Osteocyte (in vitro differentiated cells): Measurements from ENCODE around the gene AVPR2. TPM values are rescaled to one million over a fixed set of nuclear protein-coding genes. Genes with fewer than 3 reads are reported as not detected.
A peak's percentile ranks its signal among the peaks of the same experiment; 100 is the strongest.

ENCODE experiments used
- DNase-seq: peaks from one replicate; pipeline ENCODE4 v3.0.0; 2021; ENCODE audit warnings: mixed read lengths; ENCODE audit not compliant: unreplicated experiment; ENCODE audit errors: extremely low spot score
- H3K27ac Mint-ChIP-seq: one replicate; pipeline ENCODE4 v1.8.0; 2021; ENCODE audit warnings: mild to moderate bottlenecking, mixed read lengths; ENCODE audit not compliant: unreplicated experiment
- H3K27me3 Mint-ChIP-seq: one replicate; pipeline ENCODE4 v1.8.0; 2021; ENCODE audit warnings: mixed read lengths; ENCODE audit not compliant: unreplicated experiment
- H3K36me3 Mint-ChIP-seq: one replicate; pipeline ENCODE4 v1.8.0; 2021; ENCODE audit warnings: mixed read lengths; ENCODE audit not compliant: unreplicated experiment
- H3K4me1 Mint-ChIP-seq: one replicate; pipeline ENCODE4 v1.8.0; 2021; ENCODE audit warnings: mixed read lengths; ENCODE audit not compliant: unreplicated experiment
- H3K4me3 Mint-ChIP-seq: one replicate; pipeline ENCODE4 v1.8.0; 2021; ENCODE audit warnings: mild to moderate bottlenecking, moderate library complexity, mixed read lengths; ENCODE audit not compliant: unreplicated experiment
- H3K9me3 Mint-ChIP-seq: one replicate; pipeline ENCODE4 v1.8.0; 2021; ENCODE audit warnings: mixed read lengths; ENCODE audit not compliant: unreplicated experiment
- total RNA-seq: library from RNA; stranded (reverse); gene quantifications from 2 replicates; pipeline ENCODE4 v1.2.1, GENCODE V29; 2021
- TF ChIP-seq, protein P1 (sequence below): fragments of 200-600 bp; sonication (generic); IDR thresholded peaks from 2 replicates; pipeline ENCODE4 v1.5.0; 2021; ENCODE audit warnings: antibody characterized with exemption, mild to moderate bottlenecking, moderate library complexity

Gene AVPR2
- total RNA-seq, 1 donor from 2014 or later, result not detected

- H3K27me3 Mint-ChIP-seq, result no peaks in the 10 kb centered on the region
- DNase-seq, result no peak
- no peak overlapping the region for H3K27ac Mint-ChIP-seq
- H3K9me3 Mint-ChIP-seq, result no peaks in the 10 kb centered on the region
- peaks cover 42% of the 10 kb centered on the region for H3K36me3 Mint-ChIP-seq
- TF ChIP-seq, protein P1, sequence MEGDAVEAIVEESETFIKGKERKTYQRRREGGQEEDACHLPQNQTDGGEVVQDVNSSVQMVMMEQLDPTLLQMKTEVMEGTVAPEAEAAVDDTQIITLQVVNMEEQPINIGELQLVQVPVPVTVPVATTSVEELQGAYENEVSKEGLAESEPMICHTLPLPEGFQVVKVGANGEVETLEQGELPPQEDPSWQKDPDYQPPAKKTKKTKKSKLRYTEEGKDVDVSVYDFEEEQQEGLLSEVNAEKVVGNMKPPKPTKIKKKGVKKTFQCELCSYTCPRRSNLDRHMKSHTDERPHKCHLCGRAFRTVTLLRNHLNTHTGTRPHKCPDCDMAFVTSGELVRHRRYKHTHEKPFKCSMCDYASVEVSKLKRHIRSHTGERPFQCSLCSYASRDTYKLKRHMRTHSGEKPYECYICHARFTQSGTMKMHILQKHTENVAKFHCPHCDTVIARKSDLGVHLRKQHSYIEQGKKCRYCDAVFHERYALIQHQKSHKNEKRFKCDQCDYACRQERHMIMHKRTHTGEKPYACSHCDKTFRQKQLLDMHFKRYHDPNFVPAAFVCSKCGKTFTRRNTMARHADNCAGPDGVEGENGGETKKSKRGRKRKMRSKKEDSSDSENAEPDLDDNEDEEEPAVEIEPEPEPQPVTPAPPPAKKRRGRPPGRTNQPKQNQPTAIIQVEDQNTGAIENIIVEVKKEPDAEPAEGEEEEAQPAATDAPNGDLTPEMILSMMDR, result no peak
- H3K4me1 Mint-ChIP-seq, result peaks cover 10% of the 10 kb centered on the region
- no peak overlapping the region for H3K4me3 Mint-ChIP-seq
These were observed 48.0 kb downstream of the AVPR2 start for GRCh38 chrX:153952373-153953026.

DNA sequence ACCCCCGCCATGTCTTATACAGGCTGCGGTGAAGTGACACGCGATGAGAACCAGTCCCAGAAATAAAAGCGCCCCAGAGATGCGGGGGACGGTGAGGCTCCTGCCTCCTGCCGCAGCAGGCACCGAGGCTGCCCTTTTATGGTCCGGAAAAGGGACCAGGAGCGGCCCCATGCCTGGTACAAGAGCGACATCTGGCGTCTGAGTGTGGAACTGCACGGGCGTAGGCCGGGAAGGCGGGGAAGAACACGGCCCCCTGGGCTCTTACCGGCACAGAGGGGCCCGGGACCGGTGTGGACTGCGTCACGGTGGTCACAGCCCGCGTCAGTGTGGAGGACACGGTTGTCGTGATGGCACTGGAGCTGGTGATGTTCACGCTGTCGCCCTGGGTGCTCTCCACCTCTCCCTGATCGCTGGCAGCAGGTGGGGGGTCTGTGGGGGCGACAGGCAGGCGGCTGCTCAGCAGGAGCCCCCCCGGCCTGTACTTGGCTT lies 48.9 kb downstream of the AVPR2 start:
- peaks cover 41% of the 10 kb centered on the region for H3K36me3 Mint-ChIP-seq
- no peaks in the 10 kb centered on the region for H3K9me3 Mint-ChIP-seq
- peak overlapping the region; percentile 62 for H3K27ac Mint-ChIP-seq
- no peaks in the 10 kb centered on the region for H3K27me3 Mint-ChIP-seq
- peaks cover 7% of the 10 kb centered on the region for H3K4me1 Mint-ChIP-seq
- H3K4me3 Mint-ChIP-seq, result no peak overlapping the region
- TF ChIP-seq, protein P1, result peak; percentile 100
- DNase-seq, result peak; percentile 95

DNA sequence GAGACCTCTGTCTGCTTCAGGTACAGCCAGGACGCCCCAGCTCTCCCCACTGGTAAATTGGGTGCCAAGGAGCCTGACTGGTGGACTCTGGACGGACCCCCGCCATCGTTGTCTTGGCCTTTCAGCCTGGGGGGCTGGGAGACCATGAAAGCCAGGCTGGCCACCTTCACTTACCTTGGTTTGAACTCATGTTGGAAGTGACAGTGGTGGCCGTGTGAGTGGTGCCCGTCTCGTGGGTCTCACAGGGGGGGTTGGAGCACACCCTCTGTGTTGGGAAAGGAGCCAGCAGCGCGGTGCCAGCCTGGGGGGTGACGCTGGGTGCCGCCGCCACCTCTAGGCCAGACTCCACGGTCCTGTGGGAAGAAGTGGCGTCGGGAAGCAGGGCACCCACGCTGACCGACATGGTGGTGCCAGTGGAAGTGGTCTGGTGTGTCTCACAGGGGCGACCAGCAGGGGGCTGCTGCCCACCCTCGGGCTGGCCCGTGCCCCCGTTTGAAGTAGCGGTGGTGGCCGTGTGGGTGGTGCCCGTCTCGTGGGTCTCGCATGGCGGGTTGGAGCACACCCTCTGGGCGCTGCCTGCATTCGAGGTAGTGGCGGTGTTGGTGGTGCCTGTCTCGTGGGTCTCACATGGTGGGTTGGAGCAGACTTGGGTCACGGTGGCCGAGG lies 49.6 kb downstream of the AVPR2 start:
- H3K4me3 Mint-ChIP-seq, result no peak overlapping the region
- H3K27me3 Mint-ChIP-seq, result no peaks in the 10 kb centered on the region
- TF ChIP-seq, protein P1, result no peak
- H3K4me1 Mint-ChIP-seq, result peaks cover 7% of the 10 kb centered on the region
- no peak overlapping the region for H3K27ac Mint-ChIP-seq
- no peaks in the 10 kb centered on the region for H3K9me3 Mint-ChIP-seq
- peaks cover 41% of the 10 kb centered on the region for H3K36me3 Mint-ChIP-seq
- no peak for DNase-seq

- Mint-ChIP-seq H3K36me3 (peaks cover 38% of the 10 kb centered on the region), H3K9me3 (no peaks in the 10 kb centered on the region), H3K4me1 (peaks cover 5% of the 10 kb centered on the region), H3K27me3 (no peaks in the 10 kb centered on the region), H3K27ac (no peak overlapping the region), H3K4me3 (no peak overlapping the region)
- TF ChIP-seq, protein P1, result no peak
- no peak for DNase-seq
These were observed 50.2 kb downstream of the AVPR2 start for GRCh38 chrX:153954558-153955227.

- Mint-ChIP-seq H3K27me3 (no peaks in the 10 kb centered on the region), H3K9me3 (no peaks in the 10 kb centered on the region), H3K36me3 (peaks cover 40% of the 10 kb centered on the region), H3K4me3 (no peak overlapping the region), H3K4me1 (peaks cover 5% of the 10 kb centered on the region), H3K27ac (no peak overlapping the region)
- TF ChIP-seq, protein P1, result no peak
- no peak for DNase-seq
These were observed 50.8 kb downstream of the AVPR2 start for GRCh38 chrX:153955228-153955732.
